D721Med (cell line): ENCODE results near the gene BSND.

ENCODE experiments used
- DNase-seq: peaks from one replicate; pipeline ENCODE4 v3.0.0; 2011; ENCODE audit warnings: low spot score; ENCODE audit not compliant: insufficient read length
- FAIRE-seq: peaks from 2 replicates; lab custom pipeline; 2011; peaks lifted over from hg19 to GRCh38; lab: Jason Lieb, UNC
- CTCF ChIP-seq: IDR thresholded peaks from 2 replicates; pipeline ENCODE4 v1.5.1; 2012; ENCODE audit warnings: mild to moderate bottlenecking, control low read depth; ENCODE audit not compliant: insufficient read depth; ENCODE audit errors: missing control alignments

The BSND gene

GRCh38 chr1:54980528-54981241 is 18.0 kb upstream of the BSND start, which contains the start of gene TMEM61:
Gene TMEM61, plus strand, starts transcription at chr1:54980628. Its CDS starts 438 bp downstream, at chr1:54981066.
- DNase-seq (no peak), FAIRE-seq (no peak)
- no peak for TF ChIP-seq CTCF

GRCh38 chr1:54981466-54981865 is 17.3 kb upstream of the BSND start:
- TF ChIP-seq CTCF = no peak
- DNase-seq = no peak
- FAIRE-seq = no peak

GRCh38 chr1:54982739-54983138 is 16.0 kb upstream of the BSND start:
- DNase-seq (no peak), FAIRE-seq (no peak)
- no peak for TF ChIP-seq CTCF

- DNase-seq (no peak), FAIRE-seq (no peak)
- no peak for TF ChIP-seq CTCF
These were observed 14.4 kb upstream of the BSND start for GRCh38 chr1:54984131-54984842.

GRCh38 chr1:54985556-54985955 is 13.2 kb upstream of the BSND start:
- TF ChIP-seq CTCF = no peak
- FAIRE-seq = no peak
- DNase-seq = no peak

GRCh38 chr1:54986025-54986424 is 12.7 kb upstream of the BSND start:
- no peak for TF ChIP-seq CTCF
- FAIRE-seq (no peak), DNase-seq (no peak)

- DNase-seq = no peak
- TF ChIP-seq CTCF = no peak
These were observed 12.2 kb upstream of the BSND start for GRCh38 chr1:54986533-54986932.

More at GRCh38 chr1:54986533-54986932, 12.2 kb upstream of the BSND start:
- no peak for FAIRE-seq
